NCI-H526 (cell line): Measurements from ENCODE around the gene SHISA6.

ENCODE experiments used
- DNase-seq, 2 experiments: peaks; one replicate each; lab custom pipeline; 2025; lab: John Stamatoyannopoulos, UW

The SHISA6 gene

GRCh38 chr17:11240841-11241610, at the start of gene SHISA6:
Gene SHISA6 (plus strand): TSS chr17:11241213.
- DNase-seq, result no peak

- no peak for DNase-seq
These were observed 45.2 kb upstream of the SHISA6 start for GRCh38 chr17:11195801-11196200.

DNA sequence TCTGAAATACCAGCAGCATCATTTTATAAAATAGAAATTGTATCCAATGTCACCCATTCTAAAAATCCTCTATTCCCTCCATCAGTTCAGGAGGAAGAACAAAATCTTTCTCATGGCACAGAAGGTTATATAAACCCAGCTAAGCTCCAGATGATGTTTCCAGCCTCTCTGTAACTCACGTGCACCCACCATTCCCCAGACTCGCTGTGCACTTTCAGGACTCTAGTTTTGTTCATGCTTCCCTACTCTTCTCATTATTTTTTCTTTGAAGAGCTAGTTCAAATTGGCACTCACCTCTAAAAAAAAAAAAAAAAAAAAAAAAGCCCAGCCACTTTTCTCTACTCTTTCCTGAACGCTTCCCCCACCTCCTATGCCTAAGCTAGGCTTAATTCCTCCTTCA, 36.0 kb upstream of the SHISA6 start:
- no peak for DNase-seq

GRCh38 chr17:11205659-11206058, 35.4 kb upstream of the SHISA6 start:
- no peak for DNase-seq

- no peak for DNase-seq
These were observed 31.1 kb upstream of the SHISA6 start for GRCh38 chr17:11209906-11210305.

DNA sequence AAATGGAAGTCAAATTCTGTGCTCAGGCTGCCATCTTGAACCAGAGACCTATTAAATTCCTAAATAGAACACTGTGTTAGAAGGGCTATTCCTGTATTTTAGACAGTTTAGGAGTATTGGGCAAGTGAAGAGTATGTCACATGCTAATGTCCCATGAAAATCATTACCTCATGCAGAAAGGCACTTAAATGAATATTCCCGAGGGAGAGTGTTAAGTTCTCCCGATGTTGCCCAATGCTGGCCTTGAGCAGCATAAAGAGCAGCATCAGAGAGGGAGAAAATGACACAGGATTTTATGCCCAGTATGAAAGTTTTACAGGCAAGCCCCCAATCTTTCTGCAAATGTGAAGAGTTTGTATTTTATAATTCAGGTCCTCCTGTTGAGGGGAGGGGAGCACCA, 28.2 kb upstream of the SHISA6 start:
- DNase-seq, result no peak

GRCh38 chr17:11216976-11217375, 24.0 kb upstream of the SHISA6 start:
- no peak for DNase-seq

DNA sequence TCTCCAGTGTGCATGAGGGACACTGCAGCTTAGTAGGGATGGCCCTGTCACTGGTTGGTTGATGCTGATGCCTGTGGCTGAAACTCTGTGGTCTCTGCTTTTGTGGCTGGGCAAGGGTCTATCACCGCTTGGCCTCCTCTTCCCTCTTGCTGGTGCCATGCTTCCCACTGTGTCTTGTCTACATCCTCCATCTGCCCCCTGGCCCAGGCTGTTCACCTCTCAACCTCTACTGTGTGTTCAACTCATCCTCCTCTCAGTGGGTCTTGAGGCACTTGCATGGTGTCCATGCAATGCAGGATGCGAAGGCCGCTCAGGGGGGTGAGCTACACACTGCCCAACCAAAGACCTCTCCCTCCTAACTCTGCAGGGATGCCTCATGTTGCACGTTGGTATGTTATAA, 19.8 kb upstream of the SHISA6 start:
- no peak for DNase-seq

DNA sequence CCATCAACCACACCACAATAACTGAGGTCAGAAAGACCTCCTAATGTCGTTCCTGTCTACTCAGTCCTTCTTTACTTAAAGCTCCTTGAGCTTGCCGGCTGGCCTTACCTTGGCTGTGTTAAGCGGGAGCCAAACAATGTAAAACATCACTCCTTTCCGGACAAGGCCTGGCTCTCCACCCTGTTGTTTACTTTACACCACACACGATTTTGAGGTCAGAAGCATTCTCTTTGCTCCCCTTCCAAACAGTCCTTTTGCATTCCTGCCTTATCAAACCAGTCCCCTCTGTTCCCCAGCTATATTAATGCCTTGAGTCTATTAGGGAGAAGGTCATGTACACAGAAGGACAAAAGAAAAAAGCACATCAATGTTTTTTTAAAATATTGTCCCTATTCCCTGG, 19.3 kb upstream of the SHISA6 start:
- DNase-seq, result no peak

DNA sequence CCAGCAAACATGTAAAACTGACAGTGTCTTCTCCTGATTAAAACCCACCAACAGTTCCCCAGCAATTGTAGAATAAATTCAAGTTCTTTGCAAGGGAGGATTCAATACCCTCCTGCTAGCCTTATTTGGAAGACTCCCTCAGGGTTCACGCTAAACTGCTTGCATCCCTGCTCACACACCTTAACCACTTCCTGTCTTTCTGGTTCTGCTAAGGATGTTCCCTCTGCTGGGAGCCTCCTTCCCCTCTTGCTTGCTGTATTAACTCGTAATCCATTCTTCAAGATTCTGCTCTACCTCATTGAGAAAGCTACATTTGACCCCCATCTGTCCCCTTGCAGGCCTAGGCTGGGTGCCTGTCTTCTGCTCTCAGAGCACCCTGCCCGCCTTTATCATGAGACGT, 2.3 kb upstream of the SHISA6 start:
- no peak for DNase-seq

- no peak for DNase-seq
These were observed 1.5 kb upstream of the SHISA6 start for GRCh38 chr17:11239379-11239970.

DNA sequence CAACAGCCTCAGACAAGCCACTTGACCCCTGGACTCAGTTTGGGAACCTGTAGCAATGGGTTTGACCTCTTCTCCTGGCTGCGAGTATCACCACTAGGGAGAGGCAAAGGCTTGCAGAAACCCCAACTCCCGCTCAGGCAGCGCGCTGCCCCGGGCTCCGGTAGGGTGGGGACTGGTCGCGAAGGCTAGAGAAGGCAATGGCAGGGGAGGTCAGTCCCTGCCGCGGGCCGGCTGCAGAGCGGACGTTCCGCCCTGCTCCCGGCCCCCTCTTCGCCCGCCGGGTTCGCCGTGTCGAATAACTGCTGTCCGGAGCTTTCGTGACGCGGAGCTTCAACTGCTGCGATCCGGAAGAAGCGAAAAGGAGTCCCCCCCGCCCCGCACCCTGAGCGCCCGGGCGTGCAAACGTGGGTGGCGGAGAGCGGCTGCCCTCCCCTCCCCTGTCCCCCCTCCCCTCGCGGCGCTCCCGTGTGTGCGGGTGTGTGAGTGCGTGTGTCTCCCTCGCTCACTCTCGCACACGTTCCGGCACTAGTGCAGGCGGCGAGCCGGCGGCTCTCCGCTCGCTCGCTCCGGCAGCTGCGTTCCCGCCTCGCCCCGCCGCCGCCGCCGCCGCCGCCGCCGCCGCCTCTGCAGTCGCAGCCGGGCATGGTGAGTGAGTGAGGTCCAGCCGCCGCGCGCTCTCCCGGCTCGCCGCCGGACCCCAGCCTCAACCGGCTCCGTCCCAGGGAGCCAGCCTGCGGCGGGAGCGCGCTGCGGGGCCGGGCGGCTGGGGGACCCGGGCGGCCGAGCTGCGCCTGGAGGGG, 772 bp upstream of the SHISA6 start:
- no peak for DNase-seq

DNA sequence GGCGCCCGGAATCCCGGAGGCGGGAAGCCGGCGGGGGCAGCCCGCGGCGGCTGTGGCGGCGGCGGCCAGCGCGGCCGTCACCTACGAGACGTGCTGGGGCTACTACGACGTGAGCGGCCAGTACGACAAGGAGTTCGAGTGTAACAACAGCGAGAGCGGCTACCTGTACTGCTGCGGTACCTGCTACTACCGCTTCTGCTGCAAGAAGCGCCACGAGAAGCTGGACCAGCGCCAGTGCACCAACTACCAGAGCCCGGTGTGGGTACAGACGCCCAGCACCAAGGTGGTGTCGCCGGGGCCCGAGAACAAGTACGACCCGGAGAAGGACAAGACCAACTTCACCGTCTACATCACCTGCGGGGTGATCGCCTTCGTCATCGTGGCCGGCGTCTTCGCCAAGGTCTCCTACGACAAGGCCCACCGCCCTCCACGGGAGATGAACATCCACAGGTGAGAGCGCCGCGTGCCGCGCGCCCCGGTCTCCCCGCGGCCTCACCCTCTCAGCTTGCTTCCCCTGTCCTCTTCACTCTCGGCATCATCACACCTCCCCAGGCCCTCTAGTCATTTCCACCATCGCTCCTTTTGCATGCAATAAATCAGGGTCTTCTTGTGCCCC, 706 bp downstream of the SHISA6 start:
- DNase-seq, result no peak

DNA sequence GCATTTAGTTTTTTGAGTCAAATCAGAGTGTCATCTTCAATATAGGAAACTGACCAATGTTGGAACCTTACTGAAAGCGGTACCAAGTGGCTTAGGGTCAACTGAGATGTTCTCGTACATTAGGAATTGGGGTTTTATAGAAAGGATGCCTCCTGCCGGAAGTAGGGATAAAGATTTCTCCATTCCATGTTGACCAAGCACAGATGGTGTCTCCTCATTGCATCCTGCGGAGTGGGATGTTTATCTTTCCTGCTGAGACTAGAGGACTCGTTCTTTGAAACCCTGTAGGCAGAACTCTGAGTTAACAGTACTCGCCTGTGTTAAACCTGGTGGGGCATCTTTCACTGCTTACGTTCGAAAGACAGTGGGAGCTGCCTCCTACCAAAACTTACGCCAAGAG, 1.4 kb downstream of the SHISA6 start:
- DNase-seq, result no peak

GRCh38 chr17:11244776-11245175, 3.8 kb downstream of the SHISA6 start:
- no peak for DNase-seq

GRCh38 chr17:11245187-11245586, 4.2 kb downstream of the SHISA6 start:
- DNase-seq, result no peak

DNA sequence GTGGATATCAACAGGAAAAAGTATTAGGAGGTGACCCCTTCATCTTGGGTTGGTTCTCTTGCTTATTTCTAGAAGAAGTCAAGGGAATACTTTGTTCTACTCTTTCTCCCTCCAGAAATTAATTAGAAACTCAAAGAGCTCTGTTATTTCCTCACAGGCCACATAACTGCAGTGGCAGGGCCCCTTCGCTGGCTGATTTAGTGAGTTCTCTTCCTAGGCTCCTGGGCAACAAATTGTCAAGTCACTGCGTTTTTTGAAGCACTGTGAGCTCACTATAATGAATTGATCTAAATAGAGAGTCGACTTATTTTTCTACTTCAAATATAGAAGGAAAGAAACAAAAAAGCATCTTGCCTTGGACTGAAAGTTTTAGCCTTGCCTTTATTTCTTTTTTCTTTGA, 4.8 kb downstream of the SHISA6 start:
- DNase-seq, result no peak

DNA sequence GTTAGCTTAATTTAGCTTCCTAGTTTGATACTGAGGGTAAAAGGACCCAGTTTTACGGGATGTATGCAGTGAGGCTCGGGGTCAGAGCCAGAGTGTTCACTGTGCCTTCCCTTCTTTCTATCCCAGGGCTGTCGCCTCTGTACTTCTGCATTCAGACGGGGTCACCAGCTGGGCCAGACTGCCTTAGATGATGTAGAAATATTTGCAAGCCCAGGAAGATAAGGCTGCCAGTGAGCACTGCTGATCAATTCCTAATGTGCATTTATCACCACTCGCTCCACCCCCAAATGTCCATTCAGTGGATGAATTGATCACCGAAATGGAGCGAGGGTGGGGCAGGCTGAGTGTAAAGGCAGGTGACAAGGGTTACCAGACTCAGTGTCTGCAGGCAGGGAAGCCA, 9.1 kb downstream of the SHISA6 start:
- DNase-seq, result no peak

DNA sequence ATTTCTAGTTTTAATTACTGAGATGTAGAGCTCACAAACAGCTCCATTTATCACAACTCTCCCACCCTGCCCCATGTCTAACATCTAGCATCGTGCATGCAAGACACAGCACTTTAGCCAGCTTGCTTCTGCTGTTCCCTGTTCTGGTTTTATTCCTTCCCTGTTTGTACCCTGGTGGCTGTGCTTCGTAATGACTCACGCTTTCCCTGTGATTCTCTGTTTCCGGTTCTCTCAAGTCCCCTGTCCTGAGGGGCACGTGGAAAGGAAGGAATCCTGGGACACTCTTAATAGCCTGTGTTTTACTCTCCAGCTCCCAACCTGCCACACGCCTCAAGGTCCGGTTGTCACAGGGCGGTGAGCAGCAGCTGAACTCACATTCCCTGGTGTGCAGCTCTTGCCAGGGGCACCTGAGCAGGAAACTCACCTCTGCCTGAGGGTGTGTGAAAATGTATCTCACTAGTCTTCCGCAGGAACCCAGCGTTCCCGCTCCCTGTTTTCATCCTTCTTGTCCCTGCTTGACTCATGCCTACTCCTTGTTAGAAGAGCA, 10.6 kb downstream of the SHISA6 start:
- DNase-seq, result no peak

- no peak for DNase-seq
These were observed 11.1 kb downstream of the SHISA6 start for GRCh38 chr17:11252146-11252545.

- no peak for DNase-seq
These were observed 15.9 kb downstream of the SHISA6 start for GRCh38 chr17:11256877-11257276.

DNA sequence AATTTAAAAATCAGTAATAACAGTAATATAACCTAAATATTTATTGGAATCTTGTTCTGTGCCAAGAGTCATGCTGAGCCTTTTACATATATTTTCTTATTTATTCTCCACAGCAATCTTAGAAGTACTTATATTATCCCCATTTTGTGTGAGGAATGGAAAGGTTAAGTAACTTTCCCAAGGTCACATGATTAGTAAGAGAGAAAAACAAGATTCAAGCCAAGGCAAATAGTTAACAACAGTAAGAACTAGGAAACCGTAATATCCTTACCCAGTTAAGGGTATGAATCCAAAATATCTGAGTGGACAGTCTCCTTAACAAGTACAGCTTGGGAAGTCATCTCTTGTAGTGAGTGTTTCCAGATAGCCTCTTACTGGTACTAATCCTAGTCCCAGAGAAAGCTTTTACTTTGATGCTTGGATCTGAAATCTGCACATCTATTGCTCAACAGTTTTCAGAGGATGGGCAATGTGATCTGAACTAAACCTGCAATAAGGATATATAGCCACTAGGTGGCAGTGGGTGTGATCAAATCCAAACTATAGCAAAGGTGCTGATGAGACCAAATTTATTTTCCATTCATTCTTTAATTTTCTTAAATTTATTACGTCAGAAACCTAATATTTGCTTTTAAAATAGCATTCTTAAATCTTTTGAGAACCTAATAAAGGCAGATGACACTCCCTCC, 23.3 kb downstream of the SHISA6 start:
- no peak for DNase-seq
